Duodenal mucosa (tissue), 2 donors: ENCODE measurements around the gene CKLF.
"Not testable (repeated sequence)": the region's sequence is repeated elsewhere in the genome, so short reads cannot be mapped to it uniquely, and the experiment has no call there.

ENCODE experiments used
- H3K27ac ChIP-seq: one replicate; pipeline ENCODE4 v1.7.0; 2013; ENCODE audit warnings: low read depth, low read length
- H3K27me3 ChIP-seq, 2 donors: one replicate each; pipeline ENCODE4 v1.7.0; 2013; ENCODE audit warnings: low read length in 2 of 2, control low read depth in 1 of 2; ENCODE audit not compliant: insufficient read depth in 2 of 2, control insufficient read depth in 1 of 2
- H3K36me3 ChIP-seq, 2 donors: one replicate each; pipeline ENCODE4 v1.7.0; 2013; ENCODE audit warnings: low read length in 2 of 2, control low read depth in 1 of 2; ENCODE audit not compliant: insufficient read depth in 2 of 2, control insufficient read depth in 1 of 2
- H3K4me1 ChIP-seq, 2 donors: one replicate each; pipeline ENCODE4 v1.7.0; 2013; ENCODE audit warnings: low read length in 2 of 2, control low read depth in 1 of 2; ENCODE audit not compliant: insufficient read depth in 2 of 2, control insufficient read depth in 1 of 2
- H3K4me3 ChIP-seq, 2 donors: one replicate each; pipeline ENCODE4 v1.7.0; 2013; ENCODE audit warnings: low read length in 2 of 2, low read depth in 1 of 2
- H3K9ac ChIP-seq, 2 donors: one replicate each; pipeline ENCODE4 v1.7.0; 2013; ENCODE audit warnings: low read length in 2 of 2, low read depth in 1 of 2
- H3K9me3 ChIP-seq, 2 donors: one replicate each; pipeline ENCODE4 v1.7.0; 2013; ENCODE audit warnings: low read length in 2 of 2, control low read depth in 1 of 2; ENCODE audit not compliant: control insufficient read depth in 1 of 2

Gene CKLF

DNA sequence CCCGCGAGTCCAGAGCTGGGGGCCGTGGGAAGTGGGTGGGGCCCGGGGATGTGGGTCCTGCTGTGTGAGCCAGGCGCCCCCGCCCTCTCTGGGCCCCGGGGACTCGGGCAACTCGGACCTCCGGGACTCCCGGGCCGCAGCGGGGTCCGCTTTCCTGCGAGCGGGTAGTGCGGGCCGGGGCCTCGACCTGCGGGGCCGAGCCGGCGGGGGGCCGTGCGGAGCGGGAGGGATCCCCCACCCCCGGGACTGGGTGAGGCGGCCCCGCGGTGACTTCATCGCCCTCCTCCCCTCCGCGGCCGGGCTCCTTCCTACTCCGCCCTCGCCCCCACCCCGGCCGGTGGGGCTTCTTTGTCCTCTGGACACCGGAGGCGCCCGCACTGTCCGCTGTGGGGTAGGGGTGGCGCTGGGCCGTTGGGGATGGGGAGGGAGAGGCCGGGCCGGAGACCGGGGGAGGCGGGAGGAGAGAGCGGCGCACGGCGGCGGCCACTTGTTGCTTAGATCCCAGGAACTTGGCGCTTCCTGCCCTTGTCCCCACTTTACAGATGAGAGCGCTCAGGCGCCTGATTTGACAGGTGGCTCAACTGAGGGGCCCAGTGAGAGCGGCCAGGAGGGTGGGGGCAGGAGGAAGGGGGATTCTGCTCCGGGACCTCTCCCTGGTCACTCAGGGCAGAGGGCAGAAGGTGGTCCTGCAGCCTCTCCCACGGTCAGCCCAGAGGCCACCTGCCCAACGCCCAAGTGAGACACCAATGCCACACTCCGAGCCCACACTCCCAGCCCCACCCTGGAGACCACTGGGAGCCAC, 53.0 kb downstream of the CKLF start:
- Histone ChIP-seq H3K4me1 (peaks cover 5 to 30% of the 10 kb centered on the region in 2 donors), H3K27ac (peak overlapping the region; percentile 20), H3K4me3 (peak overlapping the region; percentile 57 to 61), H3K36me3 (peaks cover 0 to 18% of the 10 kb centered on the region in 2 donors), H3K27me3 (peaks cover 0 to 4% of the 10 kb centered on the region in 2 donors), H3K9me3 (no peaks in the 10 kb centered on the region), H3K9ac (peak overlapping the region; percentile 38 to 39)

DNA sequence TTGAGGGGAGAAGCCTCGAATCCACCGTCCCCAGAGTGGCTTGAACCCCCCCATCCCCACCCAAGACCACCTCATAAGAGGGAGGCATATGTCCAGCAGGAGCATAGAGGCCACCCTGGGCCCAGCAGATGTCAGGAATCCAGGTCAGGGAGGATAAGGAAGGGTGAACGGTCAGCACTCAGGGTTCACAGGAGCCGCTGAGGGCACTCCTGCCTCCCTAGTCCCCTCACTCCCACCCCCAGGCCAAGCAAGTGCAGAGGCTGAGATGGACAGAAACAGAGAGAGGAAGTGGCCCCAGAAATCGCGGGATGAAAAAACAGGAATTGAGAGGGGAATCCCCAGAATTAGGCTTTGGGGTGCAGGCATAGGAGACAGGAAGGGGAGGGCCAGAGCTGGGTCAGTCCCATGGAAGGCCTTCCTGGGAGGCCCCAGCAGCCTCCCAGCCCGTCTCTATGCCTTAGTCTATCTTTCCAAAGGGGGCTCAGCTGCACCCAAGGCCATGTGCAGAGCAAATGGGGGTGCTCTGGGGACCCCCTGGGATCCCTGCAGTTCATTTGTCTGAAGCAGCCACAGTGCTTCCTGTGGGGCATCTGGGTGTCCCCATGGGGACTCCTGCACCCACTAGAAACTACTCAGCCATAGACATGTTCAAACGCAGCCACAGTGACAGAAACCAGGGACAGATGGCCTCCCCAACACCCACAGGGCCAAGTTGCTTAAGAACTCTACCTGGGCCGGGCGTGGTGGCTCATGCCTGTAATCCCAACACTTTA, 53.8 kb downstream of the CKLF start:
- peaks cover 5 to 30% of the 10 kb centered on the region in 2 donors for H3K4me1 ChIP-seq
- H3K9ac ChIP-seq = peak overlapping the region; percentile 38 to 39
- H3K4me3 ChIP-seq = peak overlapping the region; percentile 57 to 61
- H3K9me3 ChIP-seq = no peaks in the 10 kb centered on the region
- H3K36me3 ChIP-seq = peaks cover under 1 to 26% of the 10 kb centered on the region in 2 donors
- no peak overlapping the region for H3K27ac ChIP-seq
- H3K27me3 ChIP-seq = peaks cover 0 to 4% of the 10 kb centered on the region in 2 donors

DNA sequence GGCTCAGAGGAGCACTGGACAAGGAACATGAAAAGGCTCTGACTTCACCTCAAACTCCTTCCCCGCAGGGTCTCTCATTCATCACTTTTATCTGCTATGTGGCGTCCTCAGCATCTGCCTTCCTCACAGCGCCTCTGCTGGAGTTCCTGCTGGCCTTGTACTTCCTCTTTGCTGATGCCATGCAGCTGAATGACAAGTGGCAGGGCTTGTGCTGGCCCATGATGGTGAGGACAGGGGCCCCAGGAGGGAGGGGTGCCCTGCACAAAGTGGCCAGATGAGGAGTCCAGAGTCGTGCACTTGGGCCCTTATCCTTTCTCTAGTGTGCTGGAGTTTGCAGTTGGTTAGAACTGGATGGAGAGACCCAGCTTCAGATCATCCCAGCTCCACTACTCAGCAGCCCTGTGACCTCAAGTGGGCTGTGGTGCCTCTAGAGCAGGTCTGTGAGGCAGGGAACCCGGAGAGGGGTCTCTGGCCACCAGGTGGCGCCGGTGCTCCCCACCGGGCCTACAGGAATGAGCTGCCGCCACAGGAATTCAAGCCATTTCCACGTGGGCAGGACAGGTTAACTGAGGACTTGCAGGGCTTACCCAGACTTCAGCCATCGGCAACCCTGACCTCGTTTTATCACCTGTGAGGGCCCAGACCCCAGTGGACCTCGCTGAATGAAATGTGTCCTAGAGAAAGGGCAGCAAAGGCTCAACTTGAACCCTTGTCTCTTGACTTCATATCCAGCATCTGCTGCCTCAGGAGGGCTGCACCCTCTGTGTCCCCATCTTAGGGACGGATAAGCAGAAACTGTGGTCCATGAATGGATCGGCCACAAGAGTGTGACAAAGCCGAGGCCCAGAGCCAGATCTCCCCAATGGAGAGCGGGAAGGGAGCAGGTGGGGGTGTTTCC, 56.1 kb downstream of the CKLF start:
- Histone ChIP-seq H3K9ac (no peak overlapping the region), H3K36me3 (peaks cover 9 to 35% of the 10 kb centered on the region in 2 donors), H3K27ac (no peak overlapping the region)

DNA sequence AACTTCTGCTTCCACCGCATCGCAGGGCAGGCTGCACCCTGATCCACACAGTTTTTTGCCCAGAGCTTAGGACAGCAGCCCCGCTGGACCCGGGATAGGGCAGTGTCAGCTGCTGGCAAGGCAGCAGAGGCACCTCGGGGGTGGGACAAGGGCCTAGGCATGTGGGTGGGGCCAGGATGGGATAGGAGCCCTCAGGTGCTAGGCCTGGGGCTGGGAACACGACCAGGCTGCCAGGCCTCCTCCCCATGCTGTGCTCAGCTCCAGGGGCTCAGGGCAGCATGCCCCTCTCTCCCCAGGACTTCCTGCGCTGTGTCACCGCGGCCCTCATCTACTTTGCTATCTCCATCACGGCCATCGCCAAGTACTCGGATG, 56.7 kb downstream of the CKLF start:
- no peak overlapping the region for H3K27ac ChIP-seq
- no peak overlapping the region for H3K4me3 ChIP-seq
- H3K9me3 ChIP-seq = no peaks in the 10 kb centered on the region
- peaks cover 9 to 39% of the 10 kb centered on the region in 2 donors for H3K36me3 ChIP-seq
- no peaks in the 10 kb centered on the region for H3K27me3 ChIP-seq
- no peak overlapping the region for H3K9ac ChIP-seq
- H3K4me1 ChIP-seq = peaks cover 5 to 25% of the 10 kb centered on the region in 2 donors

More for the DNA sequence above, 56.1 kb downstream of the CKLF start:
- H3K4me3 ChIP-seq = no peak overlapping the region
- H3K27me3 ChIP-seq = peaks cover 0 to 4% of the 10 kb centered on the region in 2 donors
- peaks cover 5 to 30% of the 10 kb centered on the region in 2 donors for H3K4me1 ChIP-seq
- H3K9me3 ChIP-seq = no peaks in the 10 kb centered on the region

DNA sequence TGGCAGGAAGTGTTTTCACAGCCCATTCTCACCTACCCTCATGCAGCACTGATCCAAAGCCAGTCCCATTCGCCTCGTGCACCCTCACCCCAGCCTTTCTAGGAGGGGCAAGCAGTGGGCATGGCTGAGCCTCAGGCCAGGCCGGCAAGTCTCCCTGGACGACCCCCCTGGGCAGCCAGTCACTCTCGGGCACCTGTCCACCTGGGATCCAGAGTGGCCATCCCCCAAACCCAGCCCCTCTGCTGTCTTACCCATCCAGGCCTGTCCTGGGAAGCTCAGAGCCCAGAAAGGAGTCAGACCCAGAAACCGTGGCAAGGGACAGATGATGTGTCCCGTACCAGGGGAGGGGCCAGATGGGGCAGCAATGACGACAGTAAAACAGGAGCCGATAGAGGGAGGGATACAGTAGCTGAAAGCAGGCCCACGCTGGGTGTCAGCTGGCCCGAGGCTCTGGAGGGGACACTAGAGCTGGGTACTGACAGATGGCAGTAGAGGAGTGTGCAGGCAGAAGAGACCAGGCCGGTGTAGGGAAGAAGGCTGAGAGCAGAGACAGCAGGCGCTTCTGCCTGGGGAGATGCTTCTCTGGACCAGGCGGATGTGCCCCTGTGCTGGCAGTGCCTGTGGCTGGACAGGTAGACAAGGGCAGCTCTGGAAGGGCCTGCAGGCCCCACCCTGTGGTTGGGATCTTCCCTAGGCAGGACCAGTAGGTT, 57.9 kb downstream of the CKLF start:
- Histone ChIP-seq H3K27ac (no peak overlapping the region), H3K9ac (no peak overlapping the region), H3K27me3 (no peaks in the 10 kb centered on the region), H3K4me3 (no peak overlapping the region), H3K9me3 (no peaks in the 10 kb centered on the region), H3K36me3 (peaks cover 9 to 50% of the 10 kb centered on the region in 2 donors), H3K4me1 (peaks cover 5 to 25% of the 10 kb centered on the region in 2 donors)

DNA sequence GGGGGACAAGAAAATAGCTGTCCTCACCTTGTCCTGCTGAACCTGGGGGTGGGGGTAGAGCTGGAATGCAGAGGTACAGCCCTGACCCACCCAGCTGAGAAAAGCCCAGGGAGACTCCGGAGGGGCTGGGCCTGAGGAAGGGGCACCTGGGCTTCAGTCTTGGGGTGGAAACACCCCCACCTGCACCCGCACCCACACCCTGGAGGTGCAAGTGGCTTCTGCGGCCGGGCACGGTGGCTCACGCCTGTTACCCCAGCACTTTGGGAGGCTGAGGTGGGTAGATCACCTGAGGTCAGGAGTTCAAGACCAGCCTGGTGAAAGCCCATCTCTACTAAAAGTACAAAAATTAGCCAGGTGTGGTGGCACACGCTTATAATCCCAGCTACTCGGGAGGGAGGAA, 59.5 kb downstream of the CKLF start:
- H3K27ac ChIP-seq, H3K27me3 ChIP-seq, H3K9me3 ChIP-seq, H3K4me3 ChIP-seq, H3K9ac ChIP-seq: not testable (repeated sequence)
- H3K36me3 ChIP-seq = peaks cover 9 to 60% of the 10 kb centered on the region in 2 donors
- peaks cover 5 to 14% of the 10 kb centered on the region in 2 donors for H3K4me1 ChIP-seq

DNA sequence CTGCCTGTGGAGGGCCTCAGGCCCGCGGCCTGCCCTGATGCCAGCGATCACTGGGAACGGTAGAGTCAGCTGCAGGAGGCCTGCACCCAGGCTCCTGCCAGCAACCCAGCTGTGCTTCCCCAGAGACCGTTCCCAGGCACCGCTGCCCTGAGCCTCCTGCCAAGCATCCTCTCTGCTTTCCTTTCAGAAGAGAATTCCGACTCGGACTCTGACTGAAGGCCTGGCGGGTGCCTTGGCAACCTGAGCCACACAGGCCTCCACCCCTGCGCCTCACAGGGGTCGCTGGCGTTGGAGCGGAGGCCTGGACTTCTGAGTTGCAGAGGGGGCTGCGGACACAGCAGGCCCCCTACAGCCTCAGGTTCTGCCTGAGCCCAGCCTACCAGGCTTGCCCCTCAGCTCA, 60.0 kb downstream of the CKLF start:
- Histone ChIP-seq H3K4me3 (no peak overlapping the region), H3K4me1 (peaks cover 5 to 14% of the 10 kb centered on the region in 2 donors), H3K27ac (no peak overlapping the region), H3K9me3 (no peaks in the 10 kb centered on the region), H3K36me3 (peaks cover 9 to 60% of the 10 kb centered on the region in 2 donors), H3K9ac (no peak overlapping the region), H3K27me3 (no peaks in the 10 kb centered on the region)

DNA sequence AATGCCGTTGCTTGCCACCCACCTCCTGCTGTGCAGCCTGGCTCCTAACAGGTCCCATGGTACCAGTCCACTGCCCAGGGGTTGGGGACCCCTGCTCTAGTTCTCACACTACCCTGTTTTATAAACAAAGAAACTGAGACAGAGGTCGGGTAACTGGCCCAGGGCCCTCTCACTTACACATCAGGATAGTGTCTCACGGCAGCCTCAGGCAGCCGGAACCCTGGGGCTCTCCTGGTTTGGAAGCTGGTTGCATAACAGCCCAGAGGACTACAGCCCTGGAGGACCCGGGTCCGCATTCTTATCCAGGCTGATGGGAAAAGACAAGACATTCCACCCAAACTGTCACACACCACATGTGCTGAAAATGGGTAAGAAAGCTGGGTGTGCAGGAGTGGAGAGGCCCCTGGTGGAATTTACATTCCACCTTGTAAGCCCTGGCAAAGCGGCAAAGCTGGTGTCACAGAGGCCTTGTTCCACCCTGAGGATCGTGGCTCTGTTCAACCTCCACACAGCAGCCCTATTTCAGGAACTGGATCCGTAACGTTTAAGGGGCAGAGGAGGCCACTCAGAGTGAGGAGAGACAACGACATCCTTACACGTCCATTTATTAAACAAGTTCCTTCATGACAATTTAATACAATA, 61.9 kb downstream of the CKLF start:
- H3K36me3 ChIP-seq = peaks cover 9 to 61% of the 10 kb centered on the region in 2 donors

More for the DNA sequence above, 61.9 kb downstream of the CKLF start:
- no peak overlapping the region for H3K27ac ChIP-seq
- H3K9me3 ChIP-seq = no peaks in the 10 kb centered on the region
- H3K9ac ChIP-seq = no peak overlapping the region
- H3K4me3 ChIP-seq = no peak overlapping the region
- H3K4me1 ChIP-seq = peaks cover 4% of the 10 kb centered on the region in 2 donors
- H3K27me3 ChIP-seq = no peaks in the 10 kb centered on the region
